Adipocyte (in vitro differentiated cells): ENCODE results near the gene TGM4.

Source experiments
- DNase-seq: peaks from one replicate; pipeline ENCODE4 v3.0.0-alpha.2; 2015; ENCODE audit warnings: low read depth
- H3K27me3 ChIP-seq: replicated peaks from 2 replicates; pipeline ENCODE4 v1.7.0; 2013; ENCODE audit warnings: mild to moderate bottlenecking, low read length, moderate library complexity; ENCODE audit not compliant: control insufficient read depth, insufficient read depth
- H3K36me3 ChIP-seq: 2 replicates; pipeline ENCODE4 v1.7.0; 2013; ENCODE audit warnings: low read length, mild to moderate bottlenecking, moderate library complexity; ENCODE audit not compliant: control insufficient read depth, insufficient read depth, severe bottlenecking
- H3K4me1 ChIP-seq: 2 replicates; pipeline ENCODE4 v1.7.0; 2013; ENCODE audit warnings: mild to moderate bottlenecking, low read length, moderate library complexity; ENCODE audit not compliant: control insufficient read depth, insufficient read depth
- H3K4me3 ChIP-seq: 2 replicates; pipeline ENCODE4 v1.7.0; 2013; ENCODE audit warnings: mild to moderate bottlenecking, low read length, moderate library complexity
- H3K9ac ChIP-seq: 2 replicates; pipeline ENCODE4 v1.7.0; 2013; ENCODE audit warnings: mild to moderate bottlenecking, low read length, moderate library complexity
- H3K9me3 ChIP-seq: 2 replicates; pipeline ENCODE4 v1.7.0; 2013; ENCODE audit warnings: mild to moderate bottlenecking, low read length, moderate library complexity; ENCODE audit not compliant: control insufficient read depth

The TGM4 gene

DNA sequence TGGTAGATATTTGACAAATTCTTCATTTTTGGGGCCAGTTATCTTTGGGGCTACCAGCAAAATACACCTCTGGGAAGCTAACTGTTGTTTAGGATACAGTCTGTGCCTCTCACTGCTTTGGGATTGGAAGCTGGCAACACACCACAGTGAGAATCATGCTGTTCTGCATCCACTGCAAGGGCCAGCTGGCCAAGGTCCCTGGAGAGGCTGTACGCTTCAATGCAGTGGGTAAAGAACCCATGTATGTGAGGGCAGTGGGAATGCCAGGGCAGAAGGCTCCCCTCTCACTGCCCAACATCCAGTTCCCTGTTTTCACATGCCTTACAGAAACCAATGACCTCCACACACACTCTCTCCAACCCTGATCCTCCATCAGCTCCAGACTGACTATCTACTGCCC lies 81.5 kb downstream of the TGM4 start:
- H3K4me3 ChIP-seq: no peak overlapping the region
- no peaks in the 10 kb centered on the region for H3K9me3 ChIP-seq
- no peak for DNase-seq
- no peaks in the 10 kb centered on the region for H3K27me3 ChIP-seq
- H3K9ac ChIP-seq: no peak overlapping the region
- H3K36me3 ChIP-seq: peaks cover 23% of the 10 kb centered on the region
- H3K4me1 ChIP-seq: peaks cover 24% of the 10 kb centered on the region

DNA sequence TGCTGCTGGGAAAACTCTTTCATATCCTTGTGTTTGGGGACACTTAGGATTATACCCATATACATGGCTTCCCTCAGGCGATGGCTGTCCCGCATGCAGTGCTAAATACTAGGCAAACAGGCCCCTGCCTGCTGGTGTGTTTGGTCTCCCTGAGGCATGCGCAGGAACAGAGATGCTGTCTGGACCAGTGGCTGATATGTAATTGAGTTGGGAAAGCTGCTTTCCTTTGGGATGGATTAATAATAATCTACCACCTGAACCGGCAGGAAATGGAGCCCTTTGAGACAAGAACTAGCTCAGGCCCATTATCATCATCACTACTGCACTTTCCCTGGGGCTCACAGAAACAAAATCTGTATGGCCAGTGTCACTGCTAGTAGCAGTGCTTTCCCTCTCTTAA lies 83.6 kb downstream of the TGM4 start:
- no peak for DNase-seq
- H3K9me3 ChIP-seq: no peaks in the 10 kb centered on the region
- H3K9ac ChIP-seq: no peak overlapping the region
- peaks cover 23% of the 10 kb centered on the region for H3K36me3 ChIP-seq
- no peaks in the 10 kb centered on the region for H3K27me3 ChIP-seq
- peaks cover 24% of the 10 kb centered on the region for H3K4me1 ChIP-seq
- H3K4me3 ChIP-seq: no peak overlapping the region

GRCh38 chr3:44958386-44958785 lies 84.0 kb downstream of the TGM4 start:
- Histone ChIP-seq H3K9me3 (no peaks in the 10 kb centered on the region), H3K9ac (no peak overlapping the region), H3K4me3 (no peak overlapping the region), H3K4me1 (peaks cover 25% of the 10 kb centered on the region), H3K36me3 (peaks cover 23% of the 10 kb centered on the region), H3K27me3 (no peaks in the 10 kb centered on the region)
- DNase-seq: no peak

- H3K9ac ChIP-seq: no peak overlapping the region
- no peak for DNase-seq
Measured at GRCh38 chr3:44960387-44961026, 86.1 kb downstream of the TGM4 start.

GRCh38 chr3:44961888-44962287 lies 87.5 kb downstream of the TGM4 start:
- no peak overlapping the region for H3K9ac ChIP-seq
- H3K36me3 ChIP-seq: peaks cover 22% of the 10 kb centered on the region
- no peaks in the 10 kb centered on the region for H3K9me3 ChIP-seq
- H3K4me1 ChIP-seq: peaks cover 19% of the 10 kb centered on the region
- H3K27me3 ChIP-seq: no peaks in the 10 kb centered on the region
- H3K4me3 ChIP-seq: no peak overlapping the region
- no peak for DNase-seq

More at GRCh38 chr3:44960387-44961026, 86.1 kb downstream of the TGM4 start:
- no peaks in the 10 kb centered on the region for H3K27me3 ChIP-seq
- H3K4me1 ChIP-seq: peaks cover 19% of the 10 kb centered on the region
- H3K9me3 ChIP-seq: no peaks in the 10 kb centered on the region
- peaks cover 23% of the 10 kb centered on the region for H3K36me3 ChIP-seq
- H3K4me3 ChIP-seq: no peak overlapping the region

GRCh38 chr3:44962621-44963393 lies 88.4 kb downstream of the TGM4 start:
- peaks cover 15% of the 10 kb centered on the region for H3K36me3 ChIP-seq
- no peak for DNase-seq

DNA sequence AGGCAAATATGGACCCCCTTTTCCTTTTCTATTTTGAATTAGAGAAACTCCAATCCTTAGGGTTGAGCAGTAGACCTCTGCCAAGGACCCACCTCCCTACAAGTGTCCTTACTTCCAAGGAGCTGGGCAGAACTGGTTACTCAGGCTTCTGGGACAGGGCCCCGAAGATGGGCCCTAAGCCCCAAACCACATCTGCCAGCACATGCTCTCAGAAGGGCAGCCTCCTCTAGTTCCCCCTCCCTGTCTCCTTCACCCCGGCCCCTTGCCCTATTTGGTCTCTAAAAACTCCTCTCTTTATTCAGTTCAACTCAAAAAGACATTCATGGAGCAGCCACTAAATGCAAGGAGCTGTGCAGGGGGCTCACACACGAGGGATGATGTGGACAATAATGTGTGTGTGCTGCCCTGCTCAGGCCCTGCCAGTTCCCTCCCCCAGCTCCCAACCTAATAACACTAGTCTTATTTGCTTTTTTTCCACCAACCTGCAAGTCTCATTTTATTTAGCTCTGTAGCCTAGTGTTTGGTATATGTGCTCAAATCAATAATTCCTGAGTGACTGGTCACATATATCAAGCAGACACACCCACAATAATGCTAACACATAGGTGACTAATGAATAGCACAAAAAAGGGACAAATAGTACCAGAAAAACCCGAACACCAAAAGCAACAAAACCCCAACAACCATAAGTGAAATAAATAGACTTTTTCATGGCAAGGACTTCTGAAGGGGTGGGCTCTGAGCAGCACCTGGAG lies 89.3 kb downstream of the TGM4 start:
- no peak for DNase-seq
- Histone ChIP-seq H3K4me1 (peaks cover 19% of the 10 kb centered on the region), H3K4me3 (no peak overlapping the region), H3K9me3 (no peaks in the 10 kb centered on the region), H3K36me3 (peaks cover 10% of the 10 kb centered on the region), H3K9ac (no peak overlapping the region), H3K27me3 (no peaks in the 10 kb centered on the region)

More at GRCh38 chr3:44962621-44963393, 88.4 kb downstream of the TGM4 start:
- H3K9ac ChIP-seq: no peak overlapping the region
- H3K27me3 ChIP-seq: no peaks in the 10 kb centered on the region
- H3K4me1 ChIP-seq: peaks cover 19% of the 10 kb centered on the region
- H3K4me3 ChIP-seq: no peak overlapping the region
- no peaks in the 10 kb centered on the region for H3K9me3 ChIP-seq
